ENCODE measurements around the gene GPHN. TPM values are rescaled to one million over a fixed set of nuclear protein-coding genes. Genes with fewer than 3 reads are reported as not detected.

Gene GPHN
- total RNA-seq, 1 donor from 2014 or later = 11.8 TPM

DNA sequence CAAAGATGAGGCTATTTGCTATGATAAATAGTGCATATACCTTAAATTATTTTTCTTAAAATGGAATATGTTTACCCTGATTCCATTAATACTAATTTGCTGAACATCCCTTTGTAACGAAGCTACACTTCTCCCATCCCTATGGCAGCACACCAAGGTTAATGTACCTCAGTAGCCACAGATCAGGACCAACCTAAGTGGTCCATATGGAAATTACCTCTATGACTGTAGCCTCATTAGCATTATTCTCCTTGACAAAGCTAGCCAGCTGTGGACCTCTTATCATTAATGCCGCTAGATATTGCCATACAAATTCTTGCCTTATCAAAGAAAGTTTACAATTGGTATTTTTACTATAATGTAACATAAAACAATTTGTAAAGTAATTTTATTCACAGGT, 604.4 kb downstream of the GPHN start:
- DNase-seq (ENCODE audit: low read depth) = no peak
- Histone ChIP-seq H3K27me3 (ENCODE audit: control insufficient read depth, insufficient read depth, low read length) (no peaks in the 10 kb centered on the region), H3K36me3 (ENCODE audit: control insufficient read depth, insufficient read depth, low read length) (no peaks in the 10 kb centered on the region), H3K4me3 (ENCODE audit: low read depth, low read length) (no peak overlapping the region)
- TF ChIP-seq, protein P1, sequence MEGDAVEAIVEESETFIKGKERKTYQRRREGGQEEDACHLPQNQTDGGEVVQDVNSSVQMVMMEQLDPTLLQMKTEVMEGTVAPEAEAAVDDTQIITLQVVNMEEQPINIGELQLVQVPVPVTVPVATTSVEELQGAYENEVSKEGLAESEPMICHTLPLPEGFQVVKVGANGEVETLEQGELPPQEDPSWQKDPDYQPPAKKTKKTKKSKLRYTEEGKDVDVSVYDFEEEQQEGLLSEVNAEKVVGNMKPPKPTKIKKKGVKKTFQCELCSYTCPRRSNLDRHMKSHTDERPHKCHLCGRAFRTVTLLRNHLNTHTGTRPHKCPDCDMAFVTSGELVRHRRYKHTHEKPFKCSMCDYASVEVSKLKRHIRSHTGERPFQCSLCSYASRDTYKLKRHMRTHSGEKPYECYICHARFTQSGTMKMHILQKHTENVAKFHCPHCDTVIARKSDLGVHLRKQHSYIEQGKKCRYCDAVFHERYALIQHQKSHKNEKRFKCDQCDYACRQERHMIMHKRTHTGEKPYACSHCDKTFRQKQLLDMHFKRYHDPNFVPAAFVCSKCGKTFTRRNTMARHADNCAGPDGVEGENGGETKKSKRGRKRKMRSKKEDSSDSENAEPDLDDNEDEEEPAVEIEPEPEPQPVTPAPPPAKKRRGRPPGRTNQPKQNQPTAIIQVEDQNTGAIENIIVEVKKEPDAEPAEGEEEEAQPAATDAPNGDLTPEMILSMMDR (IDR thresholded peaks at IDR 0.05; ENCODE audit: insufficient read depth, low read length, severe bottlenecking) = no peak
- no peak for FAIRE-seq

DNA sequence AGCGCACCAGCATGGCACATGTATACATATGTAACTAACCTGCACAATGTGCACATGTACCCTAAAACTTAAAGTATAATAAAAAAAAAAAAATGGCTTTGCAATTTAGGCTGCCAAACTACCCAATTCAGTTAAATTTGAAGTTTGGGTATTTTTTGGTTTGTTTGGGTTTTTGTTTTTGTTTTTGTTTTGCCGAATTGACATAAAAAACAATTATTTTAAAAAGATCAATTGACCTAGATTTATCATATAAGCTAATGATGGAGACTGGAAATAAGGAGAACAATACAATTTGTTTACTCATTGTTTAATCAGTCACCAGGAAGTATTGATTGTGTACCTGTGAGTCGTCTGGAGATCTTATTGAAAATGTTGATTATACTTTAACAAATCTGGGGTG, 619.2 kb downstream of the GPHN start:
- TF ChIP-seq, protein P1 (IDR thresholded peaks at IDR 0.05; ENCODE audit: insufficient read depth, low read length, severe bottlenecking) = no peak
- no peak overlapping the region for H3K4me3 ChIP-seq (ENCODE audit: low read depth, low read length)
- H3K36me3 ChIP-seq (ENCODE audit: control insufficient read depth, insufficient read depth, low read length) = no peaks in the 10 kb centered on the region
- FAIRE-seq = no peak
- no peak for DNase-seq (ENCODE audit: low read depth)
- H3K27me3 ChIP-seq (ENCODE audit: control insufficient read depth, insufficient read depth, low read length) = no peaks in the 10 kb centered on the region

DNA sequence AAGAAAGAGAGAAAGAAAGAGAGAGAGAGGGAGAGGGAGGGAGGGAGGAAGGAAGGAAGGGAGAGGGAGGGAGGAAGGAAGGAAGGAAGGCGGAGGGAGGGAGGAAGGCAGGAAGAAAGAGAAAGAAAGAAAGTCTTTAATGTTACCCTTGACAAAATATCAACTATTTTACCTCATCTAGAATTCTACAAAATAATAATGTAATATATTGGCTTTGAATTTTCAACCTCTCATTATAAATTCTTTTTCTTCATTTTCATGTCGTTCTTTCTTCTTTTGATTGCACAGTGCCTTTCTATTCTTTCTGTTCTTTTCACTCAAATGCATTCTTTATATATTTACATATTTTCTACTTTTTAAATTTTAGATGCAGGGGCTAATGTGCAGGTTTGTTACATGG, 621.8 kb downstream of the GPHN start:
- FAIRE-seq (no peak), DNase-seq (ENCODE audit: low read depth) (no peak)
- no peaks in the 10 kb centered on the region for H3K27me3 ChIP-seq (ENCODE audit: control insufficient read depth, insufficient read depth, low read length)
- H3K4me3 ChIP-seq (ENCODE audit: low read depth, low read length) = no peak overlapping the region
- no peaks in the 10 kb centered on the region for H3K36me3 ChIP-seq (ENCODE audit: control insufficient read depth, insufficient read depth, low read length)
- TF ChIP-seq, protein P1 (IDR thresholded peaks at IDR 0.05; ENCODE audit: insufficient read depth, low read length, severe bottlenecking) = no peak

DNA sequence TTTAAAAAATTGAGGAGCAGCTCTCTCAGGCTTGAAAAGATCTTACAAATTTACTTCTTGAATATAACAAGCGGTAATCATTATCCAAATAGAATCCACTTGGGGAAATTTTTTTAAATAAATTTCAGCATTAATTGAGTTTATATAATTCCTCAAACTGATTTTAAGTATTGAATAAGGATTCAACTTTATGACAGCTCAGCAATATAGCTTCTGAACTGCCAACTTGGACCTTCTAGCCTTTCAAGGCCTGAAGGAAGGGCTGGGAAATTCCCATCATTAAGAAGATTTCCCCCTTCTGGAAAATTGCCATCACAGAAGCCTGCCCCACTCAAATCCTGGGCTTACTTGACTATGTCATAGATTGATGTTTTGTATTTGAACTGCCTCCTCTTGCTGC, 623.7 kb downstream of the GPHN start:
- Histone ChIP-seq H3K36me3 (ENCODE audit: control insufficient read depth, insufficient read depth, low read length) (no peaks in the 10 kb centered on the region), H3K4me3 (ENCODE audit: low read depth, low read length) (no peak overlapping the region), H3K27me3 (ENCODE audit: control insufficient read depth, insufficient read depth, low read length) (no peaks in the 10 kb centered on the region)
- no peak for FAIRE-seq
- TF ChIP-seq, protein P1 (IDR thresholded peaks at IDR 0.05; ENCODE audit: insufficient read depth, low read length, severe bottlenecking) = no peak
- DNase-seq (ENCODE audit: low read depth) = no peak

DNA sequence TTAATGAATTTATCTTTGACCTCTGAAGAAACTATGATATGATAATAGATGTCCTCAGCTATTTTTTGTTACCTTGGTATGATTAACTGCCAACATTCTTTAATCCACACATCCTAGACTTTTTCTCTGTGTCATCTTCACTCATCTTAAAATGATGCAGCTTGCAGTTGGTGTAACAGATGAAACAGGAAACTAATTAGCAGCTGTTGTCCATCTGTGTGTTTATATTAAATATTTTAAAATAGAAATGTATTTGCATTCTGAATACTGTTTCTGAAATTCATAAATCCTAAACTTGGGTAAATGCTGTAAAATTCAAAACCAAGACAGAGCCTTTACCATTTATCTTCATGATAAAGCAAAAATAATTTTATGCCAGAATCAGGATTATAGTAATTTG, 625.2 kb downstream of the GPHN start:
- DNase-seq (ENCODE audit: low read depth) = no peak
- Histone ChIP-seq H3K4me3 (ENCODE audit: low read depth, low read length) (no peak overlapping the region), H3K36me3 (ENCODE audit: control insufficient read depth, insufficient read depth, low read length) (no peaks in the 10 kb centered on the region), H3K27me3 (ENCODE audit: control insufficient read depth, insufficient read depth, low read length) (no peaks in the 10 kb centered on the region)
- TF ChIP-seq, protein P1 (IDR thresholded peaks at IDR 0.05; ENCODE audit: insufficient read depth, low read length, severe bottlenecking) = no peak
- no peak for FAIRE-seq
